ENCODE data around the gene ARHGEF11. TPM values are rescaled to one million over a fixed set of nuclear protein-coding genes. Genes with fewer than 3 reads are reported as not detected.

ARHGEF11 gene
- total RNA-seq, 1 experiment from 2014 or later, result 41.1 TPM

GRCh38 chr1:156926175-156926574, 119.4 kb downstream of the ARHGEF11 start:
- no peaks in the 10 kb centered on the region for H4K20me1 ChIP-seq (ENCODE audit: control insufficient read depth, insufficient read depth, insufficient read length)
- no peaks in the 10 kb centered on the region; a peak in 1 of 7 replicates for H3K36me3 Mint-ChIP-seq (ENCODE audit: insufficient read depth in 1 of 3, low read depth in 3 of 3)
- H3K4me3 Mint-ChIP-seq, result no peak overlapping the region; a peak in 1 of 5 replicates
- no peak overlapping the region for H3T11ph ChIP-seq (ENCODE audit: low read length)
- WGBS (ENCODE audit: extremely low coverage, insufficient read length, low lambda C conversion rate), result no CpG with 5 or more reads among the region's 3 CpGs
- H3K4me2 ChIP-seq (ENCODE audit: insufficient read depth, insufficient read length, low read length), result no peak overlapping the region
- peaks cover 62% of the 10 kb centered on the region for H3K27me3 ChIP-seq (ENCODE audit: insufficient read depth, low read length)
- H3K56ac ChIP-seq (ENCODE audit: insufficient read length, low read depth, low read length), result no peak overlapping the region
- H3K79me2 ChIP-seq (ENCODE audit: insufficient read depth, low read length), result no peaks in the 10 kb centered on the region
- H3K27ac ChIP-seq (ENCODE audit: insufficient read length, low read depth, low read length), result no peak overlapping the region
- H2BK20ac ChIP-seq (ENCODE audit: low read depth, low read length, poor library complexity, severe bottlenecking), result no peak overlapping the region
- no peak overlapping the region for H2BK12ac ChIP-seq (ENCODE audit: insufficient read length, low read depth, low read length)
- H3K18ac ChIP-seq (ENCODE audit: insufficient read length, low read depth, low read length), result no peak overlapping the region
- no peak overlapping the region for H3K14ac ChIP-seq (ENCODE audit: insufficient read depth, low read length)
- H2AFZ ChIP-seq (ENCODE audit: low read length), result no peak overlapping the region
- no peak overlapping the region for H3K9ac ChIP-seq (ENCODE audit: extremely low read depth, insufficient read length, low read length)
- H4K5ac ChIP-seq (ENCODE audit: insufficient read length, low read depth, low read length), result no peak overlapping the region
- no peak overlapping the region for H2BK15ac ChIP-seq (ENCODE audit: low read depth, low read length)
- no peak overlapping the region for H3K23ac ChIP-seq (ENCODE audit: insufficient read length, low read depth, low read length)
- DNase-seq, result no peak
- no peaks in the 10 kb centered on the region for H3K9me3 ChIP-seq (ENCODE audit: control insufficient read depth, low read depth, low read length)
- H3K4me1 ChIP-seq (ENCODE audit: insufficient read depth, low read length), result no peaks in the 10 kb centered on the region
- H2BK120ac ChIP-seq (ENCODE audit: low read depth, low read length, poor library complexity, severe bottlenecking), result no peak overlapping the region
- no peak overlapping the region for H4K91ac ChIP-seq (ENCODE audit: insufficient read length, low read depth, low read length)
- no peak overlapping the region for H3K4ac ChIP-seq (ENCODE audit: low read depth, low read length)
- H3K79me1 ChIP-seq (ENCODE audit: insufficient read depth, low read depth, low read length, poor library complexity, severe bottlenecking), result no peaks in the 10 kb centered on the region
- peaks cover 16% of the 10 kb centered on the region for H3K23me2 ChIP-seq (ENCODE audit: insufficient read length, low read depth, low read length, poor library complexity, severe bottlenecking)
- H2AK5ac ChIP-seq (ENCODE audit: insufficient read length, low read length), result no peak overlapping the region
- H2BK5ac ChIP-seq (ENCODE audit: insufficient read length, low read length), result no peak overlapping the region
- TF ChIP-seq CTCF (conservative IDR thresholded peaks at IDR 0.05), result no peak
- H3K9me3 Mint-ChIP-seq, result peaks cover 0 to 3% of the 10 kb centered on the region in 2 experiments; a peak in 1 of 5 replicates
- H3K27me3 Mint-ChIP-seq (ENCODE audit: low read depth), result peaks cover 100% of the 10 kb centered on the region
- H3K27ac Mint-ChIP-seq, result no peak overlapping the region
- H3K4me1 Mint-ChIP-seq, result peaks cover 24 to 42% of the 10 kb centered on the region in 2 experiments
- H4K8ac ChIP-seq (replicated peaks; ENCODE audit: insufficient read length, low read depth, low read length), result no peak overlapping the region

All from H9 (cell line).